ENCODE measurements around the gene CEP70.
"Not testable (repeated sequence)": the region's sequence is repeated elsewhere in the genome, so short reads cannot be mapped to it uniquely, and the experiment has no call there.

The CEP70 gene

GRCh38 chr3:138588445-138588844 lies 5.6 kb downstream of the CEP70 start:
- DNase-seq = no peak

- no peak for DNase-seq
Observed at GRCh38 chr3:138587374-138587773, 6.7 kb downstream of the CEP70 start.

- no peak for DNase-seq
Observed at GRCh38 chr3:138578961-138579574, 15.0 kb downstream of the CEP70 start.

GRCh38 chr3:138578141-138578540 lies 15.9 kb downstream of the CEP70 start:
- DNase-seq = no peak

- no peak for DNase-seq
Observed at GRCh38 chr3:138573138-138573537, 20.9 kb downstream of the CEP70 start.

GRCh38 chr3:138569624-138570023 lies 24.4 kb downstream of the CEP70 start:
- not testable (repeated sequence) for DNase-seq

GRCh38 chr3:138569090-138569489 lies 25.0 kb downstream of the CEP70 start:
- DNase-seq = no peak

GRCh38 chr3:138567403-138567802 lies 26.7 kb downstream of the CEP70 start:
- no peak for DNase-seq

- DNase-seq = not testable (repeated sequence)
Observed at GRCh38 chr3:138566293-138566692, 27.8 kb downstream of the CEP70 start.

- DNase-seq = not testable (repeated sequence)
Observed at GRCh38 chr3:138562902-138563301, 31.2 kb downstream of the CEP70 start.

- no peak for DNase-seq
Observed at GRCh38 chr3:138560501-138560900, 33.6 kb downstream of the CEP70 start.

- DNase-seq = no peak
Observed at GRCh38 chr3:138559134-138559533, 34.9 kb downstream of the CEP70 start.

GRCh38 chr3:138554775-138555174 lies 39.3 kb downstream of the CEP70 start:
- not testable (repeated sequence) for DNase-seq

GRCh38 chr3:138550958-138551357 lies 43.1 kb downstream of the CEP70 start:
- not testable (repeated sequence) for DNase-seq

GRCh38 chr3:138549179-138549977 lies 44.7 kb downstream of the CEP70 start:
- no peak for DNase-seq

- no peak for DNase-seq
Observed at GRCh38 chr3:138547342-138547975, 46.6 kb downstream of the CEP70 start.

GRCh38 chr3:138544546-138544945 lies 49.5 kb downstream of the CEP70 start:
- no peak for DNase-seq

- no peak for DNase-seq
Observed at GRCh38 chr3:138542977-138543376, 51.1 kb downstream of the CEP70 start.

- no peak for DNase-seq
Observed at GRCh38 chr3:138539352-138539751, 54.7 kb downstream of the CEP70 start.

GRCh38 chr3:138521445-138521844 lies 72.6 kb downstream of the CEP70 start:
- DNase-seq = not testable (repeated sequence)

- no peak for DNase-seq
Observed at GRCh38 chr3:138513090-138513843, 80.8 kb downstream of the CEP70 start.

GRCh38 chr3:138511945-138512344 lies 82.1 kb downstream of the CEP70 start:
- DNase-seq = no peak

- no peak for DNase-seq
Observed at GRCh38 chr3:138509586-138509985, 84.5 kb downstream of the CEP70 start.
